ENCODE data around the gene ITGB4. TPM values are rescaled to one million over a fixed set of nuclear protein-coding genes. Genes with fewer than 3 reads are reported as not detected.

Gene ITGB4
- total RNA-seq, 1 donor from 2014 or later, result 34.7 TPM

DNA sequence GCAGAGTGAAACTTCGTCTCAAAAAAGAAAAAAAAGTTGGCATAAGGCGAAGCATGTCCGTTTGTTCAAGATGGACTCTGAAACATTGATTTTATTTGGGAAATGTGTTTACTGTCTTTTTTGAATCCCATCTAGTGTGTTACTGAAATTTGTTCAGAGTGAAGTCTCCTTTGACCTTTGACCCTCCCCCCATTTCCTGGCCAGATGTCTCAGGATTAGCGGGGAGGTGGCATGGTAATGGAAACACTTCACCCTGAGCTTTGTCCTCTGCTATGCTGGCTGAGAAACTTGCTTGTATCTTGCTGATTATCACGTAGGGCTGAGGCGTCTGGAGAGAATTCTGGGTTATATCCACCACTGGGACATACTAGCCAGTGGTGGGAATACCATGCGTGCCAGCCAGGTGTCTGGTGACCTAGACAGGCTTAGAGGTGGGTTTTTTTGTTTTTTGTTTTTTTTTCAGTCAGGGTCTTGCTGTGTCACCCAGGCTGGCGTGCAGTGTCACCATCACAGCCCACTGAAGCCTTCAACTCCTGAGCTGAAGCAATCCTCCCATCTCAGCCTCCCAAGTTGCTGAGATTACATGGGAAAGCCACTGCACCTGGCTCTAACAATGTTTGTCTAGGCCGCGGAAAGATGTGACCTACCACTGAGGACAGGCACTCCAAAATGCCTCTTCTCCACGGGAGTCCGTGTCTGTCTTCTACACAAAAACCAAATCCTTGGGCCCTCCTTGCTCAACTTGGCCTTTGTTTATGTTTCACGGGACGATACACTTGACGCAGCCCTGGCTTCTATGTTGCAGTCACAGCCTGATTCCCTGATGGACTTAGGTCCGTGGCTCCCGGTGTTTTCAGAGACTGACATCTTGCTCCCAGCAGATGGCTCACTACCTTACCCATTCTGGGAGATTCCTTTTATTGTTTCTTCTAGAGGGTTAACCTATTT is 50.3 kb downstream of the ITGB4 start:
- Histone ChIP-seq H3K27ac (no peak overlapping the region), H3K4me3 (no peak overlapping the region), H3K9me3 (no peaks in the 10 kb centered on the region)

DNA sequence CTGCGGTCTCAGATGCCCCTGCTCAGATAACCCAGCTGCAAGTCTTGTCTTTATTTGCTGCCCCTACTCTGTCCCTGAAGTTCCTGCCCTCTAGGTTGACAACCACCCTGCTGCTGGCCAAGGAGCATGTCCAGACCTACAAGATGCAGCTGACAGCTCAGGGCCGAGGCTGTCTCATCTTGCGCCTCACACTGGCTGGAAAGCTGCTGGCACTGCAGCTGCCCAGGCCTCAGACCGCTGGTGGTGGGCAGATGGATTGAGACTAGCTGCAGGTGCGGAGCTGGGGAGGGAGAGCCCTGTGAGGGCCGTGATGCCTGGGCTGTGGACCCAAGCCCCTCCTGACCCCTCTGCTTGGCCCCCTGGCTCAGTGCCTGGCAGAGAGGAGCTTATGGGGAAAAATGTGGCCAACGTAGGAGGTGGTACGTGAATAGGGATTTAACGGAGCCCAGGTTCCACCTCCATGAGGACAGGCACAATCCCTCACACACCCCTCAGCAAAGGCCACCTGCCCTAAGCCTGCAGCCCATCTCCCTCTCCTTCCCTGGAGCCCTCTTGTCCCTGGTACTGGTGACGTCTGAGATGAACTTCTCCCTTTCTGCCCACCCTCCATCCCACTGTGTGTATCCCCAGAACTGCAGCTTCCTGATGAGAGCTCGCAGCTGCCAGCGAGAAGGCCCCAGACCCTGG is 52.0 kb downstream of the ITGB4 start:
- Histone ChIP-seq H3K27me3 (ENCODE audit: low read depth) (no peaks in the 10 kb centered on the region), H3K27ac (no peak overlapping the region), H3K4me3 (no peak overlapping the region), H3K9me3 (no peaks in the 10 kb centered on the region), H3K36me3 (peaks cover 43% of the 10 kb centered on the region), H3K4me1 (peaks cover 33% of the 10 kb centered on the region)
- TF ChIP-seq, protein P1, sequence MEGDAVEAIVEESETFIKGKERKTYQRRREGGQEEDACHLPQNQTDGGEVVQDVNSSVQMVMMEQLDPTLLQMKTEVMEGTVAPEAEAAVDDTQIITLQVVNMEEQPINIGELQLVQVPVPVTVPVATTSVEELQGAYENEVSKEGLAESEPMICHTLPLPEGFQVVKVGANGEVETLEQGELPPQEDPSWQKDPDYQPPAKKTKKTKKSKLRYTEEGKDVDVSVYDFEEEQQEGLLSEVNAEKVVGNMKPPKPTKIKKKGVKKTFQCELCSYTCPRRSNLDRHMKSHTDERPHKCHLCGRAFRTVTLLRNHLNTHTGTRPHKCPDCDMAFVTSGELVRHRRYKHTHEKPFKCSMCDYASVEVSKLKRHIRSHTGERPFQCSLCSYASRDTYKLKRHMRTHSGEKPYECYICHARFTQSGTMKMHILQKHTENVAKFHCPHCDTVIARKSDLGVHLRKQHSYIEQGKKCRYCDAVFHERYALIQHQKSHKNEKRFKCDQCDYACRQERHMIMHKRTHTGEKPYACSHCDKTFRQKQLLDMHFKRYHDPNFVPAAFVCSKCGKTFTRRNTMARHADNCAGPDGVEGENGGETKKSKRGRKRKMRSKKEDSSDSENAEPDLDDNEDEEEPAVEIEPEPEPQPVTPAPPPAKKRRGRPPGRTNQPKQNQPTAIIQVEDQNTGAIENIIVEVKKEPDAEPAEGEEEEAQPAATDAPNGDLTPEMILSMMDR (IDR thresholded peaks at IDR 0.05), result no peak
- ATAC-seq (peak in 1 of 2 donors; percentile 1), DNase-seq (no peak)
- intact Hi-C loops (cut with DNase I), result no loop called here

More for the DNA sequence above, 50.3 kb downstream of the ITGB4 start:
- Histone ChIP-seq H3K36me3 (peaks cover 26% of the 10 kb centered on the region), H3K27me3 (ENCODE audit: low read depth) (no peaks in the 10 kb centered on the region), H3K4me1 (peaks cover 17% of the 10 kb centered on the region)
- ATAC-seq (no peak), DNase-seq (no peak)
- TF ChIP-seq, protein P1 (IDR thresholded peaks at IDR 0.05), result no peak
- intact Hi-C loops (cut with DNase I), result no loop called here

DNA sequence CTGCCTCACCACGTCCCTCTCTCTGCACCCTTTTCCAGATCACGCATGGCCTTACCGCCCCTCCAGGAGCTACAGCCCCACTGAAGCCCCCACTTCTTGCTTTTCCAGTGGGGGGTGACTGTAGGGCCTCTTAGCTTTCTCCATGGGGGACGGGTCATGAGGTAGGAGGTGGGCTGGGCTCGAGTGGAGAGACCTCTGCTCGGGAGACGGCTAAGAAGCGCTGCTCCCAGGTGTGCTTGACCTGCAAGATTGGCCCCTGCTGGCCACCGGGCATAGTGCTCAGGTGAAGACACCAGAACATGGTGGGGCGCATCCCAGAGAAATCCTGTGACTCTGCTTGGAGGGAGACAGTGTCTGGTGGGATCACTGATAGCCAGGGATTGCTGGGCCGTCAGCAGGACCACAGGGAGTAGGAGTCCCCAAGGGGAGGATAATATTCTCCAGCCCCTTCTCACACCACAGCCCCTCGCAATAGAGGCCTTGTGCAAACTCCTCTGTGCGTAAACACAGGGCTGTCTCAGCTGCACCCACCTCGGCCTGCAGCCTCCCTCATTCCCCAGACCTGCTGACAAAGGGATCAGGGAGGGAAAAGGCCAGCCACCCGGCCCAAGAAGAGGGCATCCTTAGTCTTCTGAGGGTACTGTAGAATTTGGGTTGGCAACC is 52.7 kb downstream of the ITGB4 start:
- no peaks in the 10 kb centered on the region for H3K9me3 ChIP-seq
- H3K4me3 ChIP-seq, result no peak overlapping the region
- peaks cover 33% of the 10 kb centered on the region for H3K4me1 ChIP-seq
- no peak for DNase-seq
- no peaks in the 10 kb centered on the region for H3K27me3 ChIP-seq (ENCODE audit: low read depth)
- intact Hi-C loops (cut with DNase I), result no loop called here
- TF ChIP-seq, protein P1 (IDR thresholded peaks at IDR 0.05), result no peak
- no peak overlapping the region for H3K27ac ChIP-seq
- ATAC-seq, result peak in 1 of 2 donors; percentile 3
- H3K36me3 ChIP-seq, result peaks cover 50% of the 10 kb centered on the region

DNA sequence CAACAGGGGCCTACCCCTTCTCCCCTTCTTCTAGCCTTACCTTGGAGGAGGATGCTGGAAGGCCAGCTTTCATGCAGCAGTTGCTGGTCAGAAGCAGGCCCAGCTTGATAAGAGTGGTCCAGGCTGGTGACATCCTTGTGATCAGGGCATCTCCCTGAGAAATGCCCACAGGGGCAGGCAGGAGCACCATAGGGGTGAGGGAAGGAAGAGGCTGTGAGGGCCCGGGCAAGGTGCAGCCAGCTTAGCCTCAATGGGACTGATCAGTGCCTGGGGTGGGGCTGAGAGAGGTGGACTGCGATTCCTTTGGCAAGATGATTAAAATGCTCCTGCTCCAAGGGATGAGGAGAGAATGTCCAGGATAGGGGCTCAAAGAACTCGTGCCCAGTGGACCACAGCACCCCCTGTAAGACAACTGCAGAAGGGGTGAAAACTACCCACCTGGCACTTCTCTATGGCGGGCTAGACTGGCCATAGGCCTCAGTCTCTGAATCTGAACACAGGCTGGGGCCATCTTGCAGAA is 53.3 kb downstream of the ITGB4 start:
- intact Hi-C loops (cut with DNase I), result no loop called here
- TF ChIP-seq, protein P1 (IDR thresholded peaks at IDR 0.05), result no peak
- peaks cover 33% of the 10 kb centered on the region for H3K4me1 ChIP-seq

DNA sequence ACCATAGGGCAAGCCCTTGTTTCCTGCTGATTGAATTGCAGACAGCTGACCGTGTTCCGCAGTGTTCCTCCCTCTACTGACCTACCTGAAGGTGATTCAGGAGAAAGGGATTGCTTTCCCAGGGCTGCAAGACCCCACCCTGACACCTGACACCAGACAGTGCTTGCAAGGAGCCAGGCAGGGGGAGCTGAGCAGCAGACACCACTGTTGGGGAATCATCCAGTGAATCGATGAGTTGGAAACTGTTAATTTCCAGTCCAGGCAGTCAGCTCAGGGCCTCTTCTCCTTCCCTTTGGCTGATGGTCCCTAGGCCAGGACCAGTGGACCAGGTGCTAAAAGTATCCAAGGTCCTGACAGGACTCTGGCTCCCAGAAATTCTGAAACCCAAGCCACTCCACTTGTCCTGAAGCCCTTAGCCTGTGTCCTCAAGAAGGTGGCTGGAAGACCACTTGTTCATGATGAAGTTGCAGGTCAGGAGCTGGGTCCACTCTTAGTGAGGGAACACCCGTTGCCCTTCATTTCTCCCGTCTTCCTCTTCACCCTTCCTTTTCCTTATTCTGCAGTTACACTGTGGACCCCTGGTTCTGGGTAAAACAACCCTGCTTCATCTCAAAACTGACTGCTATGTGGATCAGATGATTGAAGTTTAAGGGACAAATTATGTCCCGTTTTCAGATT is 53.9 kb downstream of the ITGB4 start:
- intact Hi-C loops (cut with DNase I), result no loop called here
- Histone ChIP-seq H3K4me1 (peaks cover 33% of the 10 kb centered on the region), H3K9me3 (no peaks in the 10 kb centered on the region), H3K27me3 (ENCODE audit: low read depth) (no peaks in the 10 kb centered on the region), H3K36me3 (peaks cover 51% of the 10 kb centered on the region), H3K4me3 (no peak overlapping the region), H3K27ac (peak overlapping the region; percentile 58)
- ATAC-seq (no peak), DNase-seq (no peak)
- TF ChIP-seq, protein P1 (IDR thresholded peaks at IDR 0.05), result no peak

More for the DNA sequence above, 53.3 kb downstream of the ITGB4 start:
- Histone ChIP-seq H3K27ac (no peak overlapping the region), H3K9me3 (no peaks in the 10 kb centered on the region), H3K4me3 (no peak overlapping the region), H3K27me3 (ENCODE audit: low read depth) (no peaks in the 10 kb centered on the region), H3K36me3 (peaks cover 51% of the 10 kb centered on the region)
- no peak for ATAC-seq
- no peak for DNase-seq
